ENCODE measurements around the gene PDCD11. TPM values are rescaled to one million over a fixed set of nuclear protein-coding genes. Genes with fewer than 3 reads are reported as not detected.

The PDCD11 gene
- total and polyA plus RNA-seq, 4 donors: 8.3 to 20.9 (median 9.8) TPM

GRCh38 chr10:103441206-103441605, 44.8 kb downstream of the PDCD11 start:
- Histone ChIP-seq H3K36me3 (ENCODE audit: control insufficient read depth in 4 of 4, insufficient read depth in 3 of 4, low read depth in 1 of 4, low read length in 3 of 4) (peaks cover 9 to 93% (median 61%) of the 10 kb centered on the region in 4 donors), H3K27ac (ENCODE audit: low read depth in 1 of 2, low read length in 2 of 2) (no peak overlapping the region), H3K9ac (ENCODE audit: low read depth in 1 of 2, low read length in 2 of 2) (no peak overlapping the region), H3K27me3 (ENCODE audit: control insufficient read depth in 4 of 4, insufficient read depth in 4 of 4, low read length in 3 of 4) (no peaks in the 10 kb centered on the region), H3K4me1 (ENCODE audit: control insufficient read depth in 4 of 4, insufficient read depth in 4 of 4, low read length in 3 of 4) (no peaks in the 10 kb centered on the region), H3K4me3 (ENCODE audit: low read depth in 1 of 3, low read length in 3 of 3) (no peak overlapping the region), H3K9me3 (ENCODE audit: control insufficient read depth in 4 of 4, low read length in 3 of 4) (no peaks in the 10 kb centered on the region)
- WGBS: 96% methylated on average over 8 of the region's 8 CpGs
- no peak for DNase-seq (ENCODE audit: low spot score)
- TF ChIP-seq GABPA (IDR thresholded peaks at IDR 0.05 in 1 of 2, conservative IDR thresholded peaks at IDR 0.05 in 1 of 2): no peak
- no peak for TF ChIP-seq RXRA (IDR thresholded peaks at IDR 0.05)
- TF ChIP-seq ATF3 (IDR thresholded peaks at IDR 0.05): no peak
- TF ChIP-seq FOXA1 (IDR thresholded peaks at IDR 0.05): no peak
- no peak for TF ChIP-seq ZBTB33 (IDR thresholded peaks at IDR 0.05)
- TF ChIP-seq RAD21 (IDR thresholded peaks at IDR 0.05): no peak
- no peak for TF ChIP-seq CTCF (IDR thresholded peaks at IDR 0.05; ENCODE audit: low read depth, low read length, missing input control)
- TF ChIP-seq EGR1 (IDR thresholded peaks at IDR 0.05; ENCODE audit: low read depth in 2 of 2): no peak
- no peak for TF ChIP-seq HNF4G (IDR thresholded peaks at IDR 0.05)
- TF ChIP-seq JUND (IDR thresholded peaks at IDR 0.05): no peak
- no peak for TF ChIP-seq MAX (IDR thresholded peaks at IDR 0.05)
- TF ChIP-seq NR2F2 (IDR thresholded peaks at IDR 0.05): no peak

- no peak overlapping the region for H3K4me3 ChIP-seq (ENCODE audit: low read depth in 1 of 3, low read length in 3 of 3)
- H3K36me3 ChIP-seq (ENCODE audit: control insufficient read depth in 4 of 4, insufficient read depth in 3 of 4, low read depth in 1 of 4, low read length in 3 of 4): peaks cover 9 to 92% (median 58%) of the 10 kb centered on the region in 4 donors
- no peak overlapping the region for H3K27ac ChIP-seq (ENCODE audit: low read depth in 1 of 2, low read length in 2 of 2)
- DNase-seq (ENCODE audit: low spot score): no peak
- H3K9me3 ChIP-seq (ENCODE audit: control insufficient read depth in 4 of 4, low read length in 3 of 4): no peaks in the 10 kb centered on the region
- TF ChIP-seq TAF1 (conservative IDR thresholded peaks at IDR 0.05) (no peak), RAD21 (IDR thresholded peaks at IDR 0.05) (no peak), FOXA2 (IDR thresholded peaks at IDR 0.05) (no peak), ZBTB33 (IDR thresholded peaks at IDR 0.05) (no peak), MAX (IDR thresholded peaks at IDR 0.05) (no peak), EGR1 (IDR thresholded peaks at IDR 0.05; ENCODE audit: low read depth in 2 of 2) (no peak), JUND (IDR thresholded peaks at IDR 0.05) (no peak), CTCF (IDR thresholded peaks at IDR 0.05; ENCODE audit: low read depth, low read length, missing input control) (no peak), YY1 (IDR thresholded peaks at IDR 0.05) (no peak), NR2F2 (IDR thresholded peaks at IDR 0.05) (no peak), GABPA (IDR thresholded peaks at IDR 0.05 in 1 of 2, conservative IDR thresholded peaks at IDR 0.05 in 1 of 2) (no peak), FOXA1 (IDR thresholded peaks at IDR 0.05) (no peak), HNF4G (IDR thresholded peaks at IDR 0.05) (no peak), ATF3 (IDR thresholded peaks at IDR 0.05) (no peak), RXRA (IDR thresholded peaks at IDR 0.05) (no peak), HNF4A (conservative IDR thresholded peaks at IDR 0.05) (no peak), SP1 (IDR thresholded peaks at IDR 0.05) (no peak), REST (IDR thresholded peaks at IDR 0.05) (no peak)
- no peak overlapping the region for H3K9ac ChIP-seq (ENCODE audit: low read depth in 1 of 2, low read length in 2 of 2)
- H3K27me3 ChIP-seq (ENCODE audit: control insufficient read depth in 4 of 4, insufficient read depth in 4 of 4, low read length in 3 of 4): no peaks in the 10 kb centered on the region
- no peaks in the 10 kb centered on the region for H3K4me1 ChIP-seq (ENCODE audit: control insufficient read depth in 4 of 4, insufficient read depth in 4 of 4, low read length in 3 of 4)
- WGBS: 85% methylated on average over 8 of the region's 8 CpGs
These were observed 45.2 kb downstream of the PDCD11 start for GRCh38 chr10:103441611-103442010.

All from liver (tissue), 9 donors.